Sigmoid colon (tissue), 7 donors: ENCODE data around the gene MKRN2OS. TPM values are rescaled to one million over a fixed set of nuclear protein-coding genes. Genes with fewer than 3 reads are reported as not detected.

Experiments used
- DNase-seq: peaks from one replicate; pipeline ENCODE4 v3.0.0-alpha.2; 2019
- H3K27ac ChIP-seq, 4 donors: fragments of 200-600 bp; sonication (generic); one replicate each; pipeline ENCODE4 v1.5.1; 2016 to 2019; ENCODE audit warnings: mild to moderate bottlenecking in 1 of 4
- H3K27me3 ChIP-seq, 3 donors: fragments of 200-600 bp; sonication (generic); one replicate each; pipeline ENCODE4 v1.5.1; 2019; ENCODE audit warnings: mild to moderate bottlenecking in 1 of 3
- H3K36me3 ChIP-seq, 4 donors: fragments of 200-600 bp; sonication (generic); one replicate each; pipeline ENCODE4 v1.5.1; 2016 to 2019
- H3K4me1 ChIP-seq, 4 donors: fragments of 200-600 bp; sonication (generic); one replicate each; pipeline ENCODE4 v1.5.1; 2017 to 2019
- H3K4me3 ChIP-seq, 4 donors: fragments of 200-600 bp; sonication (generic); one replicate each; pipeline ENCODE4 v1.5.1; 2017 to 2019; ENCODE audit warnings: mild to moderate bottlenecking in 2 of 4, moderate library complexity in 1 of 4
- H3K9me3 ChIP-seq, 4 donors: fragments of 200-600 bp in 3 of 4; sonication (generic) in 3 of 4; one replicate each; pipeline versions ENCODE4 v1.5.1 to v1.6.1; 2013 to 2019
- EP300 ChIP-seq, 4 donors: sonication (generic); formaldehyde crosslinking; IDR thresholded peaks; one replicate each; pipeline ENCODE4 v1.6.1; 2017; ENCODE audit warnings: antibody characterized with exemption in 4 of 4
- POLR2A ChIP-seq, 2 donors: fragments of 450-650 bp; IDR thresholded peaks; one replicate each; pipeline ENCODE4 v1.6.1; 2016; ENCODE audit warnings: antibody characterized with exemption in 2 of 2, mild to moderate bottlenecking in 2 of 2, moderate library complexity in 2 of 2
- POLR2AphosphoS5 ChIP-seq, 4 donors: sonication (generic); formaldehyde crosslinking; IDR thresholded peaks; one replicate each; pipeline ENCODE4 v1.6.1; 2017; ENCODE audit warnings: antibody characterized with exemption in 4 of 4
- WGBS, 2 donors: extraction: QIAGEN DNeasy Blood & Tissue Kit; methylation state at CpG; one replicate each; pipeline ENCODE4 v1.1.7; 2013; 5-methylcytosine and 5-hydroxymethylcytosine counted together
- intact Hi-C: fragments of 100-400 bp; cut with DNase I; formaldehyde crosslinking; loops from one replicate; pipeline ENCODE4 v1.15.1; 2023
- polyA plus RNA-seq, 3 donors: library from polyadenylated mRNA; stranded (reverse); fragments of 200-250 nt; gene quantifications; one replicate each; pipeline ENCODE4 v1.2.3, GENCODE V29; 2013
- total RNA-seq, 4 donors: library from RNA; depleted of rRNA; stranded (reverse); fragments of >200 nt; gene quantifications; one replicate each; pipeline ENCODE4 v1.1.0, GENCODE V29; 2016
- TF ChIP-seq, protein P1 (sequence below), 4 experiments: fragments of 450-650 bp in 3 of 4; fragments of 200-600 bp in 1 of 4; IDR thresholded peaks; one replicate each; pipeline ENCODE4 v1.5.1; 2016 to 2019; ENCODE audit warnings: antibody characterized with exemption in 4 of 4, mild to moderate bottlenecking in 3 of 4, moderate library complexity in 2 of 4
- donor health status: healthy with polysubstance abuse.
- donor health status: Bipolar disorder and iron deficiency.
- donor health status: healthy.

The MKRN2OS gene
- total and polyA plus RNA-seq, 7 donors, result 4.0 to 14.6 (median 10.8) TPM; not detected in 4

DNA sequence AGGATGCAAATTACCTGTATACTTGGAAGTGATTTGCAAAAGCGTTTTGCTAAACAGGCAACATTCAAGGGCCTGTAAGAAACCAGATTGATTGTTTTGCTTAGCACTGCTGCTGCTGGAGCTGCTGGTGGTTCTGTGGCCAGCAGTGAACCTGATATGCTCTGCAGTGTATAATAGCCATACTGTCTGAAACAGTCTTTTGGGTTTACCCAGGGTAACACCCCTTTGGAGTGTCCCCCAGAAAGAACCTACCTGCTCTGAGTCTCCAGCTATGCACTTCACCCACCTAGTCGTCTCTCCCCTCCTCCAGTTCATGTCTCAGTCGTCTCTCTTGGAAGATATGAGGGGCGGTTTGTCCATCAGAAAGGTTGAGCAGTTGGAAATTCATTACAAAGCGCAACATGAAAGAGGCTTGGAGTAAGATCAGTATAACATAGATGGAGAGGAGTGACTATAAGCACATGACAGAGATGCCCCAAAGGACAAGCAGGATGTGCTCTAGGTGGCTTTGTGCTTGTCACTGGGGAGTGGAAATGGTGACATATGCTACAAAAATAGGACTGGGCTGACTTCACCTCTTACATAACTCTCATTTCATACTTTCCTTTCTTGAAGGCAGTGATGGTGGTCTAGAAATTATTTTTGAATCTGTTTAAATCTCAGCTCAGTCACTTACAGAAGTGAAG, 15.3 kb upstream of the MKRN2OS start:
- peaks cover 0 to 64% (median 45%) of the 10 kb centered on the region in 4 donors for H3K4me1 ChIP-seq
- WGBS, 2 donors, result 79 to 85% methylated on average over 5 of the region's 5 CpGs
- H3K36me3 ChIP-seq, result no peaks in the 10 kb centered on the region
- DNase-seq, result no peak
- H3K4me3 ChIP-seq, result no peak overlapping the region
- H3K27ac ChIP-seq, result no peak overlapping the region
- H3K27me3 ChIP-seq, result no peaks in the 10 kb centered on the region
- intact Hi-C loops, result no loop called here
- TF ChIP-seq, protein P1, sequence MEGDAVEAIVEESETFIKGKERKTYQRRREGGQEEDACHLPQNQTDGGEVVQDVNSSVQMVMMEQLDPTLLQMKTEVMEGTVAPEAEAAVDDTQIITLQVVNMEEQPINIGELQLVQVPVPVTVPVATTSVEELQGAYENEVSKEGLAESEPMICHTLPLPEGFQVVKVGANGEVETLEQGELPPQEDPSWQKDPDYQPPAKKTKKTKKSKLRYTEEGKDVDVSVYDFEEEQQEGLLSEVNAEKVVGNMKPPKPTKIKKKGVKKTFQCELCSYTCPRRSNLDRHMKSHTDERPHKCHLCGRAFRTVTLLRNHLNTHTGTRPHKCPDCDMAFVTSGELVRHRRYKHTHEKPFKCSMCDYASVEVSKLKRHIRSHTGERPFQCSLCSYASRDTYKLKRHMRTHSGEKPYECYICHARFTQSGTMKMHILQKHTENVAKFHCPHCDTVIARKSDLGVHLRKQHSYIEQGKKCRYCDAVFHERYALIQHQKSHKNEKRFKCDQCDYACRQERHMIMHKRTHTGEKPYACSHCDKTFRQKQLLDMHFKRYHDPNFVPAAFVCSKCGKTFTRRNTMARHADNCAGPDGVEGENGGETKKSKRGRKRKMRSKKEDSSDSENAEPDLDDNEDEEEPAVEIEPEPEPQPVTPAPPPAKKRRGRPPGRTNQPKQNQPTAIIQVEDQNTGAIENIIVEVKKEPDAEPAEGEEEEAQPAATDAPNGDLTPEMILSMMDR (IDR thresholded peaks at IDR 0.05), result no peak
- TF ChIP-seq POLR2A (IDR thresholded peaks at IDR 0.05) (no peak), EP300 (IDR thresholded peaks at IDR 0.05) (no peak), POLR2AphosphoS5 (IDR thresholded peaks at IDR 0.05) (no peak)
- H3K9me3 ChIP-seq, result no peaks in the 10 kb centered on the region

- Histone ChIP-seq H3K4me1 (peaks cover 0 to 67% (median 44%) of the 10 kb centered on the region in 4 donors), H3K36me3 (no peaks in the 10 kb centered on the region), H3K27ac (no peak overlapping the region), H3K4me3 (no peak overlapping the region), H3K9me3 (no peaks in the 10 kb centered on the region), H3K27me3 (peaks cover 0 to 5% (median 5%) of the 10 kb centered on the region in 3 donors)
- WGBS, 2 donors, result 72 to 87% methylated on average over 3 of the region's 3 CpGs
- TF ChIP-seq, protein P1 (IDR thresholded peaks at IDR 0.05), result no peak
- no peak for TF ChIP-seq EP300 (IDR thresholded peaks at IDR 0.05)
- no peak for TF ChIP-seq POLR2AphosphoS5 (IDR thresholded peaks at IDR 0.05)
- no peak for TF ChIP-seq POLR2A (IDR thresholded peaks at IDR 0.05)
- no peak for DNase-seq
- intact Hi-C loops, result loop anchor here (5.0 kb wide), 2 partner anchors 72 to 283 kb away; partner anchors contain the start of gene RPL32
Observed at GRCh38 chr3:12559520-12559919, 14.2 kb upstream of the MKRN2OS start.

DNA sequence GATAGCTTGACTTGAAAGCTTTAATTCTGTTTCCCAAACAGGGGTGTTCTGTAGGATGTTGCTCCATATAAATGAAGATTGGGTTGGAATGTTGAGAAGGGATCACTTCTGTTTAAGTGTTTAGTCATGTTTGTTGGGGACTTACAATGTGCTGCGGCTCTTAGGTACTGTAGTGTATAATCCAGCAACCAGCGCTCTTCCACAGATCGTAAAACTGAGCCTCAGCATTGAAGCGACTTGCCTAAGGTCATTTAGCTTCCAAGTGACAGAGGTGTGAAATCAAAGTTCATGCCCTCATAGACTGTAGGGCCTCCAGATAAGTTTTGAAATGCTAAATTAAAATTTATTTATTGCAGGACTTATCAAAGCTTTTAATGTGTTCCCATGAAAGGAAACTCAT, 13.4 kb upstream of the MKRN2OS start:
- WGBS, 2 donors, result 23 to 70% methylated on average over 4 of the region's 4 CpGs

GRCh38 chr3:12557473-12558100, 12.3 kb upstream of the MKRN2OS start:
- Histone ChIP-seq H3K27ac (peak overlapping the region; percentile 94 to 99 (median 96)), H3K36me3 (no peaks in the 10 kb centered on the region), H3K9me3 (no peaks in the 10 kb centered on the region), H3K4me3 (peak overlapping the region; percentile 75 to 94 (median 78)), H3K27me3 (peaks cover 0 to 18% (median 8%) of the 10 kb centered on the region in 3 donors), H3K4me1 (peaks cover 0 to 65% (median 44%) of the 10 kb centered on the region in 4 donors)
- intact Hi-C loops, result loop anchor here (2.0 to 5.0 kb wide), 4 partner anchors 70 to 285 kb away; partner anchors contain the start of gene RPL32
- DNase-seq, result no peak
- WGBS, 2 donors, result 1 to 2% methylated on average over 18 of the region's 18 CpGs
- TF ChIP-seq POLR2A (IDR thresholded peaks at IDR 0.05), result no peak
- TF ChIP-seq POLR2AphosphoS5 (IDR thresholded peaks at IDR 0.05), result peak in 1 of 4 donors; percentile 3

More for the DNA sequence above, 13.4 kb upstream of the MKRN2OS start:
- Histone ChIP-seq H3K4me1 (peaks cover 0 to 72% (median 49%) of the 10 kb centered on the region in 4 donors), H3K36me3 (no peaks in the 10 kb centered on the region), H3K27me3 (peaks cover 0 to 13% (median 8%) of the 10 kb centered on the region in 3 donors), H3K4me3 (peak overlapping the region in 1 of 4 donors; percentile 75), H3K9me3 (no peaks in the 10 kb centered on the region), H3K27ac (no peak overlapping the region)
- intact Hi-C loops, result loop anchor here (5.0 kb wide), 2 partner anchors 71 to 284 kb away; partner anchors contain the start of gene RPL32
- TF ChIP-seq, protein P1 (IDR thresholded peaks at IDR 0.05), result no peak
- TF ChIP-seq POLR2AphosphoS5 (IDR thresholded peaks at IDR 0.05) (no peak), EP300 (IDR thresholded peaks at IDR 0.05) (no peak), POLR2A (IDR thresholded peaks at IDR 0.05) (no peak)
- no peak for DNase-seq
